NCI-H2227 (cell line): ENCODE measurements around the gene MMP15.

Experiments
- DNase-seq: peaks from one replicate; lab custom pipeline; 2025; ENCODE audit not compliant: unreplicated experiment; lab: John Stamatoyannopoulos, UW

MMP15 gene

DNA sequence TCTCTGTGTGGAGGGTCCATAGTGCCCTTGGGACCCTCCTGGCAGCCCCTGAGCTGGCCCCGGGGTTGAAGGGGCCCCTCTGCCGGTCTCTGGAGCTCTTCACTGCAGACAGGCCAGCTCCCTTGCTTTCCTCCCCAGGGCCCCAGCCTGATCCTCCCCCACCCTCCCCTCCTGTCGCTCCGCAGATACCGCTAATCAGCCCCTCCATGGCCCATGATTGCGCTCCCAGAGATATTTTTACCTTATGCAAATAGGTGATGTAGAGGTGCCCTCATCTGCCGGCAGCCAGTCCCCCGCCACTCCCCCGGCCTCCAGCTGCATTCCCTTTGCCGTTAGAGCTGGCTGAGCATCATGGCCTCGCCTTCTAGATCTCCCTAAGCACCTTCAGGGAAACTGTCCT lies 9.2 kb downstream of the MMP15 start:
- DNase-seq, result no peak

DNA sequence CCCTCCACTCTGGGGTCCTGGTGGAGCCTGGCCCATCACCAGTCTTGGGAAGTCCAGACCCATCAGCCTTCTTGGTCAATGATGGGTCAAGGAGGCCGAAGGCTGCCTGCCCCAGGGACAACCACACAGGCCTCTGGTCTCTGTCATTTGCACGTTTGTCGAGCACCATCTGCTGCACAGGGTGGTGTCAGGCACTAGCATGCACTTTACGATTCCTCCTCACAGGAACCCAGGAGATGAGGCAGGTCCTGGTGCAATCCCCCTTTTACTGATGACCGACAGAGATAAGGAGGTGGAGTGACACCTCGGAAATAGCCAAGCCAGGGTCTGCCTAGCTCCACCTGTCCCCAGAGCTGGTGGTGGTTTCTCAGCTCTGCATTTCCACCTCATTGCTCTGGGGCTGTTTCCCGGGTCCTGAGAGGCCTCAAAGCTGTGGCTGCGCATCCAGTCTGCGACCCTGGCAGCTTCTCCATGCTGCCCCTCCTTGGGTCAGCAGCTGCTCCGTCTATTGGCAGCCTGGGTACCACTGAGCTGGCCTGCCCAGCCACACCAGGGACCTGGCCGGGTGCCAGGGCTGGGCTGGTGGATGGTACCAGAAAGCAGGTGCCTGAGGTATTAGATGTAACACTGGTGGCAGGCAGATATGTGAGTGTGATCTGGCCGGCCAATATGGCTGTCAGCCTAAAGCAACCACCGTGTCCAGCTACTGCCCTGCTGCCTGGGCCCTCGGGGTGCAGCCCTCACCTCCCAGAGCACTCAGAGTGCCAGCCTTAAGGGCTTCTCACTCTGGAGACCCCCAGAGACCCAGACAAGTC lies 10.0 kb downstream of the MMP15 start:
- no peak for DNase-seq

DNA sequence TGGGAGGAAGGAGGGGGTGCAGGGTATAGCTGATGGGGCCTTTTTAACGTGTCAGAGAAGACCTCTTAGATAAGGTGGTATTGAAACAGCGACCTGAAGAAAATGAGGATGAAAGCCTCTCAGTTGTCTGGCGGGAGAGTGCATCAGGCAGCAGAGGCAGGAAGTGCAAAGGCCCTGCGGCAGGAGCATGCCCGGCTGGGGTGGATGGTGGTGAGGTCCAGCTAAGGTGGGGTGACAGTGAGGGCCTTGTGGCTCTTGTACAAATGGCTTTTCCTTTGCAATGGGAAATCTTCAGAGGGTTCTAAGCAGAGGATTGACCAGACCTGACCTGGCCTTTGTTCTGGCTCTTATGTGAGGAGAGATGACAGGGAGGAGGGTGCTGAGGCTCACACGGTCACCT lies 11.4 kb downstream of the MMP15 start:
- DNase-seq, result no peak

DNA sequence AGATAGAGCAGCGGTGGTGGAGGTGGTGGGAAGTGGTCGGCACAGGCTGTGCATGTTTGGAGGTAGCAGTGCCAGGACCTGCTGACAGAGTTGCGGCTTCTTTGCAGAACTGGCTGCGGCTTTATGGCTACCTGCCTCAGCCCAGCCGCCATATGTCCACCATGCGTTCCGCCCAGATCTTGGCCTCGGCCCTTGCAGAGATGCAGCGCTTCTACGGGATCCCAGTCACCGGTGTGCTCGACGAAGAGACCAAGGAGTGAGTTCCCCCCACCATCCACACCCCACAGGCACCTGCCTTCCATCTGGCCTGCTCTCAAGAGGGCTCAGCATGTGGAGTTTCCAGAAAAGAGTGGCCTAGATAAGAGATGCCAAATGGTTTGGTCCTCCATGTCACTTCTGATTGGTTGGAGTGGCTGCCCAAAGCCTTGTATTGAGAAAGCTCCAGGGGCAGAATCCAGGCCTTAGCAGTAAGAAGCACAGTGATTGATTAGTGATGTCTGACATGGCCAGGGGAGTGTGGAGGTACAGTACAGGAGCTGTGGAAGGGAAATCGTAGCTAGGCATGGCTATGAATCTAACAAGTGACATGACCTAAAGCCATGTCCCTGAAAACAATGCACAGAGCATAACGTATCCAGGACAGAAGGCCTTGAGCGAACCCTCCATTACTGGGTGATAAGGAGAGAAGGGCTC lies 12.0 kb downstream of the MMP15 start:
- no peak for DNase-seq

DNA sequence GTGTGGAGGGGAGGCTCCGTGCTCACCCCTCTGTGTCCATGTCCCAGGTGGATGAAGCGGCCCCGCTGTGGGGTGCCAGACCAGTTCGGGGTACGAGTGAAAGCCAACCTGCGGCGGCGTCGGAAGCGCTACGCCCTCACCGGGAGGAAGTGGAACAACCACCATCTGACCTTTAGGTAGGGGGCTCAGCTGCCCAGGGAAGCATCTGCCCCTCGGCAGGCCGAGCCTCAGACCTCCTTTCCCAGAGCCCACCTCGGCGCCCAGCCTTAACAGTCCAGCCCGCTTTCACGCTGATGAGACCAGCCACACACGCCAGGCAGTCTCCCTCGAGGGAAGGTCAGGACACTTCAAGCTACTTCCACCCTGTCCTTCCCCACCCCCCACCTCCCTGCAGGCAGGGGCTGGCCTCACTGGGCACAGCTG lies 12.7 kb downstream of the MMP15 start:
- no peak for DNase-seq

DNA sequence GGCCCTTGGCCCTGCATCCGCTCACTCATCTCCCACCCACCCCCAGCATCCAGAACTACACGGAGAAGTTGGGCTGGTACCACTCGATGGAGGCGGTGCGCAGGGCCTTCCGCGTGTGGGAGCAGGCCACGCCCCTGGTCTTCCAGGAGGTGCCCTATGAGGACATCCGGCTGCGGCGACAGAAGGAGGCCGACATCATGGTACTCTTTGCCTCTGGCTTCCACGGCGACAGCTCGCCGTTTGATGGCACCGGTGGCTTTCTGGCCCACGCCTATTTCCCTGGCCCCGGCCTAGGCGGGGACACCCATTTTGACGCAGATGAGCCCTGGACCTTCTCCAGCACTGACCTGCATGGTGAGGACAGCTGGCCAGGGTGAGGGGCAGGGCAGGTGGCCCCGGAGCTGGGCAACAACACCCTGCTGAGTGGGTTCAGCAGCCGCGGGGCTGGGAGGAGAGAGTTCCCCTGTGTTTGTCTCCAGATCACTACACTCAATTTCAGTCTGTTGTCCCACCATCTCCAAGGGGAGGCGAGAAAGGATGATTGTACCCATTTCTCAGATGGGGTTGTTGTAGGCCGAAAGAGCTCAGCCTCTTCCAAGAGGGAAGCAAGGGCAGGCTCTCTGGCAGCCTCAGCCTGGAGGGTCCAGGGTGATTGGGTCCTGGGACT lies 14.4 kb downstream of the MMP15 start:
- DNase-seq, result no peak

DNA sequence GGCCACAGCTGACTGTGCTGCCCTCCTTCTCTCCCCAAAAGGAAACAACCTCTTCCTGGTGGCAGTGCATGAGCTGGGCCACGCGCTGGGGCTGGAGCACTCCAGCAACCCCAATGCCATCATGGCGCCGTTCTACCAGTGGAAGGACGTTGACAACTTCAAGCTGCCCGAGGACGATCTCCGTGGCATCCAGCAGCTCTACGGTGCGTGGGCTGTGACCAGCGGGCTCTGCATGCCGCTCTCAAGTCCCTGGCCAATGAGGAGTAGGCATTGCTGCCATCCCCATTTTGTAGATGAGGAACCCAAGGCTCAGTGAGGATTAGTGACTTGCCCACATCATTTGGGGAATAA lies 14.9 kb downstream of the MMP15 start:
- no peak for DNase-seq

DNA sequence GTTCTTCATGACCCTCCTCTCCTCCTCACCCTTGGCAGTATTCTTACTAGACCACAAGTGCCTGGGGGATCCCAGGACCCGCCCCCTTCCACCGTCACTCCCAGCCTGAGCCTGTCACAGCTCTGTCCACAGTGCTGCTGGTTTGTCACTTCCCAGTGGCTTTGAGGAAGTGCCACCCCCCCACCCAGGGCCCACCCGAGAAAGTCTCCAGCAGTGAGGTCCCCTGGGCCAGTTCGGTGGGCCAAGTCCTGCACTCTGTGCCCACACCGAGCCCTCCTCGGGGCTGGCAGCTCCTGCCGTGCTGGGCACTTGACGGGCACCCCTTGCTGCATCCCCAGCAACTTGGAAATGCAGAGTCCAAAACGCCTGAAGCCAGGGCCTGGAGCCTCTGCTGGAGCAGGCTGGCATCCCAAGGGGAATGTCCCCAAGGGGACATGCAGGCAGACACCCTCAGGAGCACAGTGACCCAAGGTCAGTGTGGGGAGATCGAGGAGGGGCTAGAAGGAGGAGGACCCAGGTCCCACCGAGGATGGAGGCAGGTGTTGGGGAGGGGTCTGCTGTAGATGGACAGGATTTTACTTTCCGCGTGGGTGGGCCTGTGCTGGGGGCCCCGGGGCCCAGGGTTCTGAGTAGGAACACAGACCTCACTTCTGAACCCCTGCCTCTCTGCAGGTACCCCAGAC lies 15.5 kb downstream of the MMP15 start:
- no peak for DNase-seq

DNA sequence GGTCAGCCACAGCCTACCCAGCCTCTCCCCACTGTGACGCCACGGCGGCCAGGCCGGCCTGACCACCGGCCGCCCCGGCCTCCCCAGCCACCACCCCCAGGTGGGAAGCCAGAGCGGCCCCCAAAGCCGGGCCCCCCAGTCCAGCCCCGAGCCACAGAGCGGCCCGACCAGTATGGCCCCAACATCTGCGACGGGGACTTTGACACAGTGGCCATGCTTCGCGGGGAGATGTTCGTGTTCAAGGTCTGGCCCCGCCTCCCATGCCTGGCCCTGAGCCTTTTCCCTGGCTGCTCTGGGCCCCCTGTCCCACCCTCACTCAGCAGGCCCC lies 16.0 kb downstream of the MMP15 start:
- DNase-seq, result no peak

DNA sequence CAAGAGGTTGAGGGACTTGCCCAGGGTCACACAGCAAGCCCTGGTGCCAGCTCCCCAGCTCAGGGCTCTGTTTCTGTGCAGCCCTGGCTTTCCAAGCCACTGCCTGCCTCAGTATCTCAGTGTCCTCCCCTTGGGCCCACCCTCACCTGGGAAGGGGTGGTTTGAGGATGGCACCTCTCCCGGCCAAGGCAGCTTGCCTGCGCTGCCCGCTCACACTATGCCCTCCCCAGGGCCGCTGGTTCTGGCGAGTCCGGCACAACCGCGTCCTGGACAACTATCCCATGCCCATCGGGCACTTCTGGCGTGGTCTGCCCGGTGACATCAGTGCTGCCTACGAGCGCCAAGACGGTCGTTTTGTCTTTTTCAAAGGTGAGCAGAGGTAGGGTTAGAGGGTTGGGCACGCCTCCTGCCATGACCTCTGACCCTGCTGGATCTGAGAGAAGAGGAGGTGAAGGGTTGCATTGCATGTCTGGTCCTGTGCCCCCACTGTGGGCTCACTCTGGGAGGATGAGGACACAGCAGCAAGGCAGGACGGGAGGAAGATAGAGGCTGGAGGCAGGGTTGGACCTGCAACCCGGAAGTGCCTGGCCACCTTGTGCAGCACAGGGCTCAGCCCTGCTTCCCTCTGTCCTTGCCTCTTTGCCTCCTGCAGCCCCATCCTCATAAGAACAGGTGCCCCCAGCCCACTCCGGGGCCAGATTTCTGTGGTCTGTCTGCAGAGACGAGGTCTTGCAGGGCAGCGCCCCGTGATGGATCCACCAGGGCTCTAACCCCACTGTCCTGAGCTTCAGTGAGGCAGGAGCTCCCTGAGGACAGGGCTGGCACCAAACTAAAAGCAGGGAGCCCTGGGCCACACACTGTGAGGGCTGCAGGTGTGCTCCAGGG lies 16.7 kb downstream of the MMP15 start:
- no peak for DNase-seq

DNA sequence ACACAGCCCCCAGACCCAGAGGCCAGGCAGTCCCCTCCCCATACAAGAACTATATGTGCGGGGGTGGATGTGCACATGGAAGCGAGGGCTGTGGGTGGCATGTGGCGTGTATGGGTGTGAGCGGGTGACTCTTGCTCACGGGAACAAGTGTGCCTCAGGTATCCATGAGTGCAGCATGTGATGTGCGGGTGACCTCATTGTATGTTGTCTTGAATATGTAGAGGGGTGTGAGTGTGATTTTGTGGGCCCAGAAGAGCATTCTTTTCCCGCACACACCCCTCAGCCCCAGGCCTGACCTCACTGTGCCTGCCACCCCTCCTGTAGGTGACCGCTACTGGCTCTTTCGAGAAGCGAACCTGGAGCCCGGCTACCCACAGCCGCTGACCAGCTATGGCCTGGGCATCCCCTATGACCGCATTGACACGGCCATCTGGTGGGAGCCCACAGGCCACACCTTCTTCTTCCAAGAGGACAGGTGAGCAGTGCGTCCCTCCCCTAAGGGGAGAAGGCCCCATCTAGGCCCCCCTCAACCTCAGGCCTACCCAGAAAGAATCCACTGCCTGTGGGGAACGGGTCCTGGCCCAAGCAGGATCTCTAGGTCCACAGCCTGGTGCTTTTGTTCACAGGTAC lies 17.4 kb downstream of the MMP15 start:
- DNase-seq, result no peak

DNA sequence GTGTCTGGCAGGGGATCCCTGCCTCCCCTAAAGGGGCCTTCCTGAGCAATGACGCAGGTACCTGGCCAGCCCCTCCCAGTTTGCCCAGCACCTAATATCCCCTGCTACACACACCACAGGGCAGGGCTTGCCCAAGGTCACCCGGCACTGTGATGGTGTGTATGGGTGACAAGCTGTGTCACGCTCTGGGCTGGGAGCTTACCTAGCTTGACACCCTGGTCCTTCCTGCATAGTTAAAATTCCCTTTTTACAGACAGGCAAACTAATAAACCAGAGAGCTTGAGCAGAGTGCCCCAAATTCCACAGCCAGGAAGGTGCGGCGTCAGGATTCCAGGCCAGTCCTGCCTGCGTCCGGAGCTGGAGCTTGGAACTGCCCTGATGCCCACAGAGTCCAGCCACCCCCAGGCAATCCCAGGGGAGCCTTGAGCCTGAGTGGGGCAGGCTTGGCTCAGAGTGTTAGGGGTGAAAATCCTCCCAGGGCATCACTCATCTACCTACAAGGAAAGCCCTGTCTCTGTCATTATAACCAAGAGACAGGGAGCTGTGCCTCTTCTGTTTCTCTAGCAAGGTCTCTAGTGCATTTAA lies 18.1 kb downstream of the MMP15 start:
- DNase-seq, result no peak

DNA sequence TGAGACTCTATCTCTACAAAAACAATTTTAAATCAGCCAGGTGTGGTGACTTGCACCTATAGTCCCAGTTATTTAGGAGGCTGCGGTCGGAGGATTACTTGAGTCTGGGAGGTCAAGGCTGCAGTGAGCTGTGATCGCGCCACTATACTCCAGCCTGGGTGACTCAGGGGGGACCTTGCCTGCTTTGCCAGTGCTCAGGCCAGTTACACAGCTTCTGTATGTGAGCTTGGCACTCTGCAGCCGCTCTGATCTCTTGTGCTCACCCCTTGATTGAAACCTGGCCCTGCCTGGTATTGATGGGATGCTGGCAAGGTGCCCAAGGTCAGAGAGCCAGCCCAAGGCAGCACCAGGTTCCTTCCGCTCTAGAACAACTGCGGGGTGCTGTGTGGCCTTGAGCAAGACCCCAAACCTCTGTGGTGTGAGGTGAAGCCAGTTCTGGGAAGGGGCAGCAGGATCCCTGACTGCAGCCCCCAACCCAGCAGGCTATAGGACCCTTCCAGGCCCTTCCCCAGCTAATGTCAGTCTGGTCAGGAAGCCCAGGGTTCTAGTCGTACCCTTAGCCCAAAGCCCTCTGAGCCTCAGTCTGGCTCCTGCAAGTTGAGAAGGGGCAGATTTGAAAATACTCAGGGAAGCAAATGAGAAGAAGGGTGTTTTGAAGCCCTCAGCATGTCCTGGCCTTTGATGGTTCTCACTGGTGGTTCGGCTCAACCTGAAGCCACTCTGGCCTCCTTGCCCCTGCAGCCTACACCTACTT lies 18.9 kb downstream of the MMP15 start:
- DNase-seq, result no peak

DNA sequence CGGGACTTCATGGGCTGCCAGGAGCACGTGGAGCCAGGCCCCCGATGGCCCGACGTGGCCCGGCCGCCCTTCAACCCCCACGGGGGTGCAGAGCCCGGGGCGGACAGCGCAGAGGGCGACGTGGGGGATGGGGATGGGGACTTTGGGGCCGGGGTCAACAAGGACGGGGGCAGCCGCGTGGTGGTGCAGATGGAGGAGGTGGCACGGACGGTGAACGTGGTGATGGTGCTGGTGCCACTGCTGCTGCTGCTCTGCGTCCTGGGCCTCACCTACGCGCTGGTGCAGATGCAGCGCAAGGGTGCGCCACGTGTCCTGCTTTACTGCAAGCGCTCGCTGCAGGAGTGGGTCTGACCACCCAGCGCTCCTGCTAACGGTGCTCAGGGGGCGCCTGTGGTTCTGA lies 19.5 kb downstream of the MMP15 start:
- DNase-seq, result no peak

DNA sequence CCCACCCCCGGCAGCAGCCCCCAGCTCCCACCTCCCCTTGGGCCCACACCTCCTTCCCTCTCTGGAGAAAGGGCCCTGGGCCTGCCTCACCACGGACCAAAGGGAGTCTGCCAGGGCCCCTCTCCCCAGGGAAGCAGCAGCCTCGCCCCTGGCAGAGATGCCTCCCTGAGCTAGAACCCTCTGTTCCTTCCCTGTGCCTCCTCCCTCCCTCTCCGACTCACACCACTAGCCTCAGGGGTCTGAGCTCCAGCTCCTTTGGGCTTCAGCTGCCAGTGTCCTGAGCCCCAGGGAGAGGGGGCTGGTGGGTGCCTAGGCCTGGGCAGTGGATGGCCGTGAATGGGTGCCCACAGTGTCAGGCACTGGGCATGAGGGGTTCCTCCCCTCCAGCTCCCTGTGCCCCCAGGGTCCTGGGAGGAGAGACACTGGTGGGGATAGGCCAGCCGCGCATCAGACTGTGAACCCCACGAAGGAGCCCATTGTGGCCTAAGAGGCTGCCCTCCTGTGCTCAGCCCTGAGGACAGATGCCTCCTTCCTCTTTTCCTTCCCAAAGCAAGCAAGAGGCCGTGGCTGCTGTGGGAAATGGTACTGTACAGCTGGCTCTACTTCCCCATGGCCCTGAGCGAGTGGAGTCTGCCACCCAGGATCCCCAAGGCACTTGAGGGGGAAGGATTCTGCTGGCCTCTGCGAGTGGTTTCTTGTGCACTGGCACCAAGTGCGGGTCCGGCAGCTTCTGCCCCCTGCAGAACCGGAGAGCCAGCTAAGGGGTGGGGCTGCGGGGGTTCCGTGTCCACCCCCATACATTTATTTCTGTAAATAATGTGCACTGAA lies 20.7 kb downstream of the MMP15 start:
- DNase-seq, result no peak

DNA sequence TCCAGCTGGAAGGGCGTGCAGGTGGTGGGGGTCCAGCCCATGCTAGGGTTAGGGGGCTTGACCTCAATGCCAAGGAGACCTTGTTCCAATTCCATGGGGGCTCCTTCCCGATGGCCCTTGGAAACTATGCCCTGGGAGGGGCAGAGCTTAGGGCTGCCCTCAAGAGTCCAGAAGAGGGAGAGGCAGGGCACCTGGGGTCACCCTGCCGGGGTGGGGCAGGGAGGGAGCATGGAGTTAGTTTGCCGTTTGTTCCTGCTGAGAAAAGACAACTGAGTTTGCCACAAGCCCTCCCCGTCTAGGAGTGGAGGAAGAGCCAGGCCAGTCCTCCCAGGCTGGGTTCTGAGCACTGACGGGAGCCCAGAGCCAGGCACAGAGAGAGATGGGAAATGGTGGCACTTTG lies 21.4 kb downstream of the MMP15 start:
- DNase-seq, result no peak

DNA sequence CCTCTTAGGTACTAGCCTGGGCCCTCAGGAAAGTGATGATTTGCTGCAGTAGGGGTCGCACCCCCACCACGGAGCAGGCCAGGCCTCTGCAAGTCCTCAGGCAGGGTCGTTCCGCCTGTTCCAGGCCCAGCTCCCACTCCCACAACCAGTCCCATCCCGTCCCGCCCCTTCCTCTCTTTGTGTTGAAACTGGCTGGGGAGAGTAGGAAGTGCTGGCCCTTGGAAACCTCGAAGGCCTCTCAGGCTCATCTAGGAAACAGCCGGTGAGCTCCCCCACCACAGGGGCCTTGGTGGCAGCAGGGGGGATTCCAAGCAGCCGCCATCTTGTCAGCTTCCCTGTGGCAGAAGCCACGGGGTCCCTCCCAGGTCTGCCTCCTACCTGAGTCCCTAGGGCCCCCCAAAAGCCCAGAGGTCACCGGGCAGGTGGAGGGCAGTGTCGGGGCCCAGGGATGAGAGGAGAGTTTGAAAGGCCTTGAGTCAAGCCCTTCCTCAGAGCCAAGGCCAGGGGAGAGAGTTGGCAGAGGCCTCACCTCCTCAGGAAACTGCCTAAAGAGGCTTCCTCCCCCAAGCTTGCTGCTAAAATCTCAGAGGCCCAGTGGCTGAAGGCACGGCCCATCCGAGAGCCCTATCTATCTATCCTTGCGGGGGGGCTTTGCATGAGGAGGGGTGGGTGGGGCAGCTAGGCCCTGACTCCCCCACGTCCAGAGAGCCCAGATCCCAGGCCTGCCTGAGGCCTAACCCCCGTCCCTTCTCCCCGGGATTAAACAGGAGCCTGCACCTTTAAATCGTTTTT lies 22.2 kb downstream of the MMP15 start:
- no peak for DNase-seq
